GM18517 (cell line): Measurements from ENCODE around the gene LMNTD1.

Experiments used
- ATAC-seq: cut with Tn5 transposase; IDR thresholded peaks from one replicate; pipeline ENCODE4 v1.9.1; 2021; ENCODE audit warnings: mild to moderate bottlenecking, moderate library complexity; ENCODE audit not compliant: unreplicated experiment

Gene LMNTD1

GRCh38 chr12:25556153-25556552 lies 3.1 kb upstream of the LMNTD1 start:
- ATAC-seq = no peak

DNA sequence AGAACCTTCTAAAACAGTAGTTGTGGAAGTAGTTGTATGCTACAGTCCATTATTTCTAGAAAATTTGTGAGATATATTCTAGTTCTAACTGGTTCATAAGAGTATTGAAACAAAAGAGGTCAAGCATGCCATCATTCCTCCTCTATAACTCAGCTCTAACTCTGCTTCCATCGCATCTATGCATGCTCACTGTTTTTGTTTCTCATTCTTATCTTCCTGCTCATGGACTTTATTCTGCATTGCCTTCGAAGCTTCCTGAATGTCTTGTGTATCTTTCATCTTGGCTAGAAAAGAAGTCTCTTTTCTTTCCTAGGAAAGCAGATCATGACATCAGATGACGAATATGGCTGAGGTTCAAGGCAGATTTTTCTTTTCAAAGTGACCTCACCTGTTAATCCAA lies 402 bp downstream of the LMNTD1 start:
- ATAC-seq = no peak

DNA sequence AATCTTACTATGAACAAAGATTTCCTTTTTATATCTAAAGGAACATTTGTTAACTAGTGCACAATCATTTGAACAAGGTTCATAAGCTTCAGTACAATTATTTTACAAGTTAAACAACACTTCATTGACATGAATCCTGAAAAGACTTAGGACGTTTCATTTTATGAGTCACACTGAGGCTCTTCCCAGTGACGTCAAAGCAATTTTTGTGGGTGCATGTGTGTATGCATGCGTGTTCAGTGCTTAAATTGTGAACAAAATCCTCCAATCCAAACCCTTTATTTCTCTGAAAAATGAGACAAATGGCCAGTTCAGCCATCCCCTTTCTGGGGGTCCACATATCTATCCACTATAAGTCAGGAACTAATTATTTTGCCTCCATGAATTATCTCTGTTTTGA lies 2.9 kb downstream of the LMNTD1 start:
- no peak for ATAC-seq

- ATAC-seq = no peak
These were observed 4.0 kb downstream of the LMNTD1 start for GRCh38 chr12:25549120-25549519.

DNA sequence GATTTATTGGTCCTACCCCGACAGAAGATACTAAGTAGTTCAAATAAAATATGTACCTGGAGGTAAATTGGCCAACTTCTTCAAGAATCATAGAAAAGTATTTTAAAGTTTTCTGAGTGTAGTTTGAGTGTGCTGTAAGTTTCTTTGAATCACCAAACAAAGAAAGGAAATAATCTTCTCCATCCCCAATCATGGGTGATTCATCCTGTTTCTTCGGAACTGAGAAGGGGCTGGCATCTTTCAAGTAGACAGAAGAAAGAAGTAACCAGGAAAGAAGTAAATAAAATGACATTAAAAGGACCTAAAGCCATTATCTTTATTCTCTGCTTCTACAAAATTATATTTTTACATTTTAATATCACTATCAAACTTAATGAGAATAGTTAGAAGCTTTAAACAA lies 6.8 kb downstream of the LMNTD1 start:
- ATAC-seq = no peak

DNA sequence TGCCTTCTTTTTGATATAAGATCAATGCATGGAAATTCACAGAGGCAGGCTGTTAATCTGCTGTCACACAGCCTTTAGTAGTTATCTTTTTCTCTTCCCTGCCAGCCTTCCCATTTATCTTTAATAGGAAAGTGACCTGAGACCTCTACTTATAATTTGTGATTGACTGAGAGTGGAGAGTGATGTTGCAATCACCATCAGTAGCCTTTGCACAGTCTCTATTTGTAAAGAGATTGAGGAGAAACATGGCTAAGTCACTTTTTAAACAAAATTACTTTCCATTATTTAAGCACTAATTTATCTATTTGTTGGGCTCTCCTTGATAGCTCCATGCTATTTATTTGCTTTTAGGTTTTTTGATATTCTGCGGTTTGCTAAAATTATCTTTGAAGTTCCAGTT lies 19.9 kb downstream of the LMNTD1 start:
- ATAC-seq = no peak

DNA sequence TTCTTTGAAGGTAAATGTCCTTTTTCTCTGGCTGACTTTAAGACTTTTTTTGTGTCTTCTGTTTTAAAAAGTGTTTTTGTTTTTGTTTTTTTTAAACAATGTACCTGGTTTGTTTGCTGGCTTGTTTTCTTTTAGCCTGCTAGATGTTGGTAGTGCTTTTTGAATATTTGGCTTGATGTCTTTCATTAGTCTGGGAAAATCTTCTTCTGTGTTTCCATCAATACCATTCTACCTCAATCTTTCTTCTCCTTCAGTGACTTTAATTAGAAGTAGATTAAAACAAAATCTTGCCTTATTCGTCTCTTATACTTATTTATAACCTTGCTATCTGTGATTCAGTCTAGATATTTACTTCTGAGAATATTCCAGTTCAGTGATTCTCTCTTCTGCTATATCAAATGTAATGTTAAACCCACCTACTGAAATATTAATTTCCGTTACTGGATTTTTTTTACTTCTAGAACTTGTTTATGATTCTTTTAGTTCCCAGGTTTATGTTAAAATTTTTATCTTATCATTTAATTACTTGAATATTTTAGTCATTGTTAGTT lies 21.5 kb downstream of the LMNTD1 start:
- no peak for ATAC-seq

GRCh38 chr12:25529738-25530137 lies 23.3 kb downstream of the LMNTD1 start:
- no peak for ATAC-seq

GRCh38 chr12:25526778-25527177 lies 26.3 kb downstream of the LMNTD1 start:
- no peak for ATAC-seq

GRCh38 chr12:25524366-25524765 lies 28.7 kb downstream of the LMNTD1 start:
- ATAC-seq = no peak

GRCh38 chr12:25521625-25522256 lies 31.3 kb downstream of the LMNTD1 start:
- no peak for ATAC-seq

- ATAC-seq = peak; percentile 84
These were observed 34.6 kb downstream of the LMNTD1 start for GRCh38 chr12:25518512-25518911.

- ATAC-seq = no peak
These were observed 48.3 kb downstream of the LMNTD1 start for GRCh38 chr12:25504744-25505143.

DNA sequence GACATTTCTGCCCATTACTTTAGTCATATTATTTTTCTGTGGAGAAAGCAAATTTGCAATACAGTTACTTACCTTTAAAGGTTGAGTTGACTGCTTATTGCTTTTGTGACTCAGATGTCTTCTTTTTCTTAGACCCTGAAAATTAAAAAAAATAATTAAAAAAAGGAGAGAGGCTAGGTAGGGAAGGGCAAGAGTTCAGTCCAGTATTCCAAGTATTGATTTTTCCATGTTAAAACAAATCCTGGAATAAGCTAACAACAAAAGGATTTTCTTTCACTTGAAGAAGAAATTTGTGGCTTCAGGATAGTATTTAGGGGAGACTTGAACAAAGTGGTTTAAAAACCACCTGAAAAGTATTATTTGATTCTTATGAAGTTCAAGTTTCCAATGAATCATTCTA lies 49.4 kb downstream of the LMNTD1 start:
- ATAC-seq = no peak

DNA sequence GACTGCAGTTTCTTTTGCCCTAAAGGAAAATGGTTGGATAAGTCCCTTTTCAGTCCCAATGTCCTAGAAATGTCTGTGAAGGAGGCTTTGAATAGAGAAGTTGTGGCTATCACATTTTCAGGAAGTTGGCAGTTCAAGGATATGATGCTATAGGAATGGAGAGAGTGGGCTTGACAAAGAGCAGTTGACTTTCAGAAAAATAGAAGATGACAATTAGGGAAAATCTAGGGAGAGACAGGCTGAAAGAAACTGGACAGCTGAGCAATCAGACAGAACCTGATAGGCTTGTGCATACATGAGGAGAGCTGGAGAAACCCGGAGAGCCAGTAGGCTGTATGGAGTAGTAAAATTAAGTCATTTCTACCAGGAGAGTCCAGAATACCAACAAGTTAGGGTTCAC lies 50.5 kb downstream of the LMNTD1 start:
- ATAC-seq = no peak

DNA sequence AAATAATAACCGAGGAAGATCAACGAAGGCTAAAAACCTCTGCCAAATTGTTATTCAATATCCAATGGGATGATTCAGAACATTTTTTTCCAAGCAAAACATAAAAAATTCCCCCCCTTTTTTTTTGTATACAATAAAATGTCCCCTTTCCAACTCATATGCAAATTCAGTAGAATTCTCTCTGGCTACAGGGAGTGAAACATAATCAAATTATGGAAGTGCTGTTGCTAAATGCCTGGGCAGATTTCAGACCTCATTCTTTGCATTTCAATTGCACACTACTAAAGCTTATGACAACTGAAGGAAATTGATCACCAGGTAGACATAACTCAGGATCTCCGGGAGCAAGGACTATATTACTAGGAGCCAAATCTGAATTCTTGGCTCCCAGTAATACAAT lies 51.0 kb downstream of the LMNTD1 start:
- ATAC-seq = no peak

- no peak for ATAC-seq
These were observed 51.5 kb downstream of the LMNTD1 start for GRCh38 chr12:25501549-25501948.

DNA sequence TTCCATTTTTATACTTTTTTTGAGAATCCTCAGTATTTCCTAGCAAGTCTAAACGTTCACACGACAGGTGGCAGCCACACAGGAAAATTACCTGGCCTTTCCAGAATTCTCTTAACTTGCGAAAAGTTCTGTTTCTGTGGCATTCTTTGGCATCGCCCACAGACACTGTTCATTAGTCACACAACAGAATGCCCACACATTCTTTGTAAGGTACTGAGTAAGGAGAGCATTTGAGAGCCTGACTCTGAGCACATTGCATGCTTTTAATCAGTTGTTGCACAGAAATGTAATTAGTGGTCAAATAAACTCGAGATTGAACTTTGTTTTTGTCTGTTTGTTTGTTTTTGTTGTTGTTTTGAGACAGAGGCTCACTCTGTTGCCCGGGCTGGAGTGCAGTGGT lies 52.4 kb downstream of the LMNTD1 start:
- ATAC-seq = no peak

DNA sequence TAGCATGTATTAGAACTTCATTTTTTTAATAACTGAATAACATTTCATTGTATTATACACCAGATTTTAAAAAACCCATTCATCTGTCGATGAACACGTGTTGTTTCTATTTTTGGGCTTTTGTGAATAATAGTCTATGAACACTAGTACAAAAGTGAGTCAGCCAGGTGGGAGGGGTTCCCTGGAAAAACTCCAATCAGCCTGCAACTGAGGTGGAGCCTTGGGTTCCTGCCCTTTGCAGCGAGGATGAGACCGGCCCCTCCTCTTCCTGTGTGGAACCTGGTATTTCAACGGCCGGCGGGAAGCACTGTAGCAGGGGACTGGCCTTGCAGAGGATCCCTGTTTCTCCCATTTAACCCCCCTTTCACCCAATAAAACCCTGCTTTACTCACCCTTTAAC lies 56.1 kb downstream of the LMNTD1 start:
- no peak for ATAC-seq

GRCh38 chr12:25496098-25496587 lies 56.9 kb downstream of the LMNTD1 start:
- ATAC-seq = no peak

GRCh38 chr12:25495331-25496097 lies 57.6 kb downstream of the LMNTD1 start:
- no peak for ATAC-seq

DNA sequence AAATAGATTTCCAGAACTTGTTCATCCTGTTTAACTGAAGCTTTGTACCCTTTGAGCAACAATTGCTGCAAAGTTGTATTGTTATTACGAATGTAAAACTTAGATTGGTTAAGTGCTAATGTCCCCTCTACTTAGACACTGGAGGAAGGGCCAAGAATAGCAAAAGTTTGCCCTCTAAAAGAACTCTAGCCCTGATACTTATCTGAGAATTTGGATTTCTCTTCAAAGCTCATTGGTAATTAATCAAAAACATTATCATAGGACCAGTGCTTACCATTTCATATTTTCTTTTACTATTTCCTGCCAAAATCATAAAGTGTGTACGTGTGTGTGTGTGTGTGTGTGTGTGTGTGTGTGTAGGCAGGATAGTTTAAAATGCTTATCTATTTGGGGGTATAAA lies 58.2 kb downstream of the LMNTD1 start:
- no peak for ATAC-seq
